ENCODE measurements around the gene MLANA. TPM values are rescaled to one million over a fixed set of nuclear protein-coding genes. Genes with fewer than 3 reads are reported as not detected.

MLANA gene
- total RNA-seq: not detected in 2 replicates

GRCh38 chr9:5890641-5891040, at the start of gene MLANA:
TSS of gene MLANA (plus strand) at chr9:5890889. CDS start at chr9:5892475, 1,586 bp downstream.

Other genes starting within 250 kb of the MLANA start
- gene ERMP1, start 57.8 kb upstream of the MLANA start, total RNA-seq: 12.6 and 12.9 TPM in 2 replicates
- gene RANBP6, start 124.7 kb downstream of the MLANA start, total RNA-seq: 25.0 and 37.4 TPM in 2 replicates

Measured in smooth muscle cell of trachea (primary cell).